Muscle of back (tissue), 11 donors: ENCODE results near the gene KRTAP1-3. TPM values are rescaled to one million over a fixed set of nuclear protein-coding genes. Genes with fewer than 3 reads are reported as not detected.
"Not testable (repeated sequence)": the region's sequence is repeated elsewhere in the genome, so short reads cannot be mapped to it uniquely, and the experiment has no call there.

ENCODE experiments used
- DNase-seq, 3 donors: peaks; one replicate each; pipeline versions ENCODE4 v3.0.0 to v3.0.0-alpha.2; 2013
- polyA plus RNA-seq, 10 donors: library from polyadenylated mRNA; unstranded; fragments of 120-200 nt; gene quantifications; one replicate each; pipeline ENCODE4 v1.2.1, GENCODE V29; 2013; ENCODE audit not compliant: insufficient read length in 10 of 10

The KRTAP1-3 gene
- polyA plus RNA-seq, 10 donors: 0.25 TPM; not detected in 9

DNA sequence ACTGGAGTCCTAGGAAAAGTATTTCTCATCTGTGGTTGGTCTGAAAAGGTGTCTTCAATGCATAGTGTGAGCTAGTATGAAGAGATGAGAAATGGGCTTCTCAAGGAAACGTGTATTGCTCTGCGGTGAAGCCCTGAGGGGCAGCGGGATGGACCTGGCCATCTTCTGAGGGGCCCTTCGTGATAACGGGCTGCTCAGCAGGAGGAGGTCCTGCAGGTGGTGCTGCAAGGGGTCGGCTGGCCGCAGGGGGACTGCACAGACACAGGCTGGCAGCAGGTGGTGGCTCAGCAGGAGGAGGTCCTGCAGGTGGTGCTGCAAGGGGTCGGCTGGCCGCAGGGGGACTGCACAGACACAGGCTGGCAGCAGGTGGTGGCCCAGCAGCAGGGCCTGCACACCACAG, 19.9 kb upstream of the KRTAP1-3 start:
- not testable (repeated sequence) for DNase-seq

DNA sequence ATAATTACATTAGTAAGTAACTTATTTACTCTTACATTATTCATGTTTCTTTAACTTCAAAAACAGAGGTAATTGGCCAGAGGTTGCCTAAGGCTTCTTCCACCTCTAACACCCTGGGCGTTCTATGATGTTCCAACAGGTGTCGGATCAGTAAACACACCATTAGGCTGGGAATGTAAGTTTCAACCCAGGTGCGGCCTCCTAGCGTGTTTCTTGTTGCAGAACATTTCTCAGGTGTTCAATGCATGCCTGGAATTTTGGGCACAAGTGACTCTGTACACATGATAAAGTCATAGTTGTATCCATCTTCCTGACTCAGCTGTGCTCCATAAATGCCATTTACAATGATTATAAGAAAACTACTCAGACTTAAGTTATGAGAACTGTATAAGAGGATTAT, 19.4 kb upstream of the KRTAP1-3 start:
- DNase-seq: no peak

DNA sequence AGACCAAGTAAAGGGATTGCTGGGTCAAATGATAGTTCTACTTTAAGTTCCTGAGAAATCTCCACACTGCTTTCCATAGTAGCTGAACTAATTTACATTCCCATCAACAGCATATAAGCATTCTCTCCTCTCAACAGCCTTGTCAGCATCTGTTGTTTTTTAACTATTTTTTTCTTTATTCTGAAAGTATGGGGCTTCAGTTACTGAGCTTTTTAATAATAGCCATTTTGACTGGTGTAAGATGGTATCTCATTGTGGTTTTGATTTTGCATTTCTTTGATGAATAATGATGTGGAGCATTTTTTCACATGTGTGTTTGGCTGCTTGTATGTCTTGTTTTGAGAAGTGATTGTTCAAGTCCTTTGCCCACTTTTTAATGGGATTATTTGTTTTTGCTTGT, 17.9 kb upstream of the KRTAP1-3 start:
- DNase-seq: peak in 1 of 3 donors; percentile 25

DNA sequence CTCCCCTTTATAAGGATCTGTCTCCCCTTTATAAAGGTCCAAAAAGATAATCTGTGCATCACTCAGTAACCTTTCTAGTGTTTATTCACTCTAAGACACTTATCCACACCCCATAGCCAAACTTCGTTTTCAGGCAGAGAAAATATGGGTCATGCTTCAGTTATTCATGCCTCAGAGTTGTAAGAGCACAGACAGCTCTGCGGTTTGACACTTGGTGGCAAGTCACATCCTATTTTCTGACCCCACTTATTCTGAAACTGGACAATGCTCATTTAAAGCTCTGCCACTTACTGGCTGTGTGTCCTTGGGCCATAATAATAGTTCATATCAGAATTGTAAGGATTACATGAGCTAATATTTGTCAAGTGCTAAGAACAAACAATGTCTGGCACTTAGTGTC, 14.4 kb upstream of the KRTAP1-3 start:
- DNase-seq: no peak

DNA sequence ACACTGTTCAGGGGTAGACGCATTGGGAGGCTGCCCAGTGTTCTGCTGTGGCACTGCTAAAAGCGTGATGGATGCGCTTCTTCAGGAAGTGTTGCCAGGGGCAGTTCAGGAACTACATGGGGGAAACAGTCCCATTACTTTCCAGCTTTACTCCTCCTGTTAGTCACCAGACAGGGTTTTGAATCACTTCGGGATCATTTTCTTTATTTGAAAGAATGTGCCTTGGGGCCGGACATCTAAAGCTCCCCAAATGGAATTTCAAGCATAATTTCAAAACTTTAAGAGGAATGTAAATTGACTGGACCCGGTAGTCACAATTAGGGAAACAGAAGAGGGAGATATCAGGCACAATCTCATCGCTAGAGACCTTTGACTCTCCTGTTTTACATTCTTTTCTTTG, 13.8 kb upstream of the KRTAP1-3 start:
- peak in 1 of 3 donors; percentile 25 for DNase-seq

DNA sequence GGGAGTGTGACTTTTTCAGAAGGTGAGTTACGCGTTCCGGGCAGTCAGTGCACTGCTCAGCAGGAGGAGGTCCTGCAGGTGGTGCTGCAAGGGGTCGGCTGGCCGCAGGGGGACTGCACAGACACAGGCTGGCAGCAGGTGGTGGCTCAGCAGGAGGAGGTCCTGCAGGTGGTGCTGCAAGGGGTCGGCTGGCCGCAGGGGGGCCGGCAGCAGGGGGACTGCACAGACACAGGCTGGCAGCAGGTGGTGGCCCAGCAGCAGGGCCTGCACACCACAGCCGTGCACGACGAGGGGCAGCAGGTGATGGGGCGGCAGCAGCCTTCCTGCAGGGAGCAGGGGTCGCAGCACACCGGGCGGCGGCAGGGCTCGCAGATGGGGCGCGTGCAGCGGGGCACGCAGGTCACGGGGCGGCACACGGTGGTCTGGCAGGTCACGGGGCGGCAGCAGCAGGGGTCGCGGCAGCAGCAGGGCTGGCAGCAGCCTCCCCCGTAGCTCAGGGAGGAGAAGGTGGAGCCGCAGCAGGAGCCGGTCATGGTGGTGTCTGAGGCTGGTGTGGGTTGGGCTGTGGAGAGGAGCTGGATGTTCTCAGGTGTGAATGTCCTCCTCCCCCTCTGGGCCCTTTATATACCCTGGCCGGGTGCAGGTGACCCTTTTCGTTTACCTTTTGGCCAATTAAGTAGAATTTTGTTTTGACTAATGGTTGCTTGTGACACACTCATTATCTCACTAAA, 12.2 kb upstream of the KRTAP1-3 start, which contains the start of gene KRTAP2-1:
Gene KRTAP2-1, minus strand, starts transcription at position 582 of the 731 bp plus-strand sequence. Its CDS starts 49 bp downstream, at position 533.
- DNase-seq: not testable (repeated sequence)

DNA sequence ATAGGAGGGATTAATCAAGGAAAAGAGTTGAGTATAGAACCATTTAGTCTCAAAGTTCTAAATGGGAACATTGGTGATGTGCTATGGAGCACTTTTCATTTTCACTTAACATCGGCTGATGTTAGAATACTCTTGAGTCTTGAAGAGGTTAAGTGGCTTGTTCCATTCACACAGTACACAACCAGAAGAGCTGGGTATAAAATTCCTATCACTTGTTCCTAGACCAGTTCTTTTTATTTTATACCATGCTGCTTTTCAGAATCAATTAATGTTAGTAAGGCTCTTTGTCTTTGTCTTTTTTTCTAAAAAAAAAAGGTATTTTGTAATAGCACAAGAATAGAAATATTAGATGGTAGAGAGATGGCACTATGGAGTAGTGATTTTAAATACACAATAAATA, 8.3 kb upstream of the KRTAP1-3 start:
- DNase-seq: no peak

DNA sequence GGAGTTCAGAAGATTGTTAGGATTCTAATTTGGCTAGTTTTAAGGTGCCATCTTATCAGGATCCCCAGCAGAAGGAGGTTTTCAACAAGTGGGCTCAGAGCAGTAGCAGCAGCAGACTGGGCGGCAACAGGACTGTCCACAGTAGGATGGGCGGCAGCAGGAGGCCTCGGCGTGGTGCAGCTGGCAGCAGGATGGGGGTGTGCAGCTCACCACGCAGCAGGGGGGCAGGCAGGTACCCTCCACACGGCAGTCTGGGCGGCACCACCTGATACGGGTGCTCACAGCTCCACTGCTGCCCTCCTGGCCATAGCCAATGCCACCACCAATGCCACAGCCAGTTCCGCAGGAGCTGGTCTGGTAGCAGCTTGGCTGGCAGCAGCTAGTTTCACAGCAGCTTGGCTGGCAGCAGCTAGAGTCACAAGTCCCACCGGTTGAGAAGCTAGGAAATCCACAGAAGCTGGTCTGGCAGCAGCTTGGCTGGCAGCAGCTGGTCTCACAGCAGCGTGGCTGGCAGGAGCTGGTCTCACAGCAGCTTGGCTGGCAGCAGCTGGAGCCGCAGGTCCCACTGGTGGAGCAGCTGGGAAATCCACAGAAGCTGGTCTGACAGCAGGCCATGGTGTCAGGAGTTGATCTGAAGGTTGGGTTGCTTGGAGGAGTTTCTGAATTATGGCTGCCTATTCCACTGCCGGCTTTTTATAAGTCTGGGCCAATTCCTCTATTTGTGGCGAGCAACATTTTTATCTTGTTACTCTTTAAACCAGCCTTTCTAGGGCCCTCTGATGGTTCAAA, 6.3 kb upstream of the KRTAP1-3 start, which contains the start of gene KRTAP1-1:
Gene KRTAP1-1, minus strand, starts transcription at position 668 of the 789 bp plus-strand sequence. Its CDS starts 53 bp downstream, at position 615.
- DNase-seq: peak in 2 of 3 donors; percentile 11 to 43

DNA sequence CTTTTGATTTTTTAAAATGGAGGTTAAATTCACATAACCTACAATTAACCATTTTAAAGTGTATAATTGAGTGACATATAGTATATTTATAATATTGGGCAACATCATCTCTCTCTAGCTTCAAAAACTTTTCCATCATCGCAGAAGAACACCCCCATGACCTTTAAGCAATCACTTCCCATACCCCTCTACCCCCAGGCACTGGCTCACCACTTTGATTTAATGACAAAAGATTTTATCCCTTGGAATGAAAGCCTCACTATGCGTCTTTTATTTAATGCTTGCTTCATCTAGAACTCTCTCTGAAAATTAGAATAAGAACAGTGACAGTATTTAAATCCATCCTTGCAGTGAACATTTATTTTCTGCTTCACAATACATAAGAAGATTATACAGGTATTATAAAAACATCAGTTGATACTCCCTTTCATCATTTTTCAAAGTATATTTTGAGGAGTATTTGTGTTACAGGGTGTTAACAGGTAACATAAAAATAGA, 3.2 kb upstream of the KRTAP1-3 start:
- no peak for DNase-seq

DNA sequence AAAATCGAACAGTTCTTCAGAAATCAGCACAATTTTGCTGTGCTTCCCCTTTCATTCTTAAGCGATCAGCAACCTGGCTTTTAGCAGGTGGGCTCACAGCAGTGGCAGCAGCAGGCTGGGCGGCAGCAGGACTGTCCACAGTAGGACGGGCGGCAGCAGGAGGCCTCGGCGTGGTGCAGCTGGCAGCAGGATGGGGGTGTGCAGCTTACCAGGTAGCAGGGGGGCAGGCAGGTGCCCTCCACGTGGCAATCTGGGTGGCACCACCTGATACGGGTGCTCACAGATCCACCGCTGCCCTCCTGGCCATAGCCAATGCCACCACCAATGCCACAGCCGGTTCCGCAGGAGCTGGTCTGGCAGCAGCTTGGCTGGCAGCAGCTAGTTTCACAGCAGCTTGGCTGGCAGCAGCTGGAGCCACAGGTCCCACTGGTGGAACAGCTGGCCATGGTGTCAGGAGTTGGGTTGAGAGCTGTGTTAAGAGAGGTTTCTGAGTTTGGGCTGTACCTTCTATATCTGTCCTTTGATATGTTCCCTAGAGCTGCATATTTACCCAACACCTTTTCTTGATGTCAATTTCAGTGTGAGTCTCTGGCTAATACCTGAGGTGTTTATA, 4.9 kb downstream of the KRTAP1-3 start, which contains the start of gene KRTAP1-4:
Gene KRTAP1-4, minus strand, starts transcription at position 563 of the 613 bp plus-strand sequence. Its CDS starts 117 bp downstream, at position 446.
- no peak for DNase-seq

DNA sequence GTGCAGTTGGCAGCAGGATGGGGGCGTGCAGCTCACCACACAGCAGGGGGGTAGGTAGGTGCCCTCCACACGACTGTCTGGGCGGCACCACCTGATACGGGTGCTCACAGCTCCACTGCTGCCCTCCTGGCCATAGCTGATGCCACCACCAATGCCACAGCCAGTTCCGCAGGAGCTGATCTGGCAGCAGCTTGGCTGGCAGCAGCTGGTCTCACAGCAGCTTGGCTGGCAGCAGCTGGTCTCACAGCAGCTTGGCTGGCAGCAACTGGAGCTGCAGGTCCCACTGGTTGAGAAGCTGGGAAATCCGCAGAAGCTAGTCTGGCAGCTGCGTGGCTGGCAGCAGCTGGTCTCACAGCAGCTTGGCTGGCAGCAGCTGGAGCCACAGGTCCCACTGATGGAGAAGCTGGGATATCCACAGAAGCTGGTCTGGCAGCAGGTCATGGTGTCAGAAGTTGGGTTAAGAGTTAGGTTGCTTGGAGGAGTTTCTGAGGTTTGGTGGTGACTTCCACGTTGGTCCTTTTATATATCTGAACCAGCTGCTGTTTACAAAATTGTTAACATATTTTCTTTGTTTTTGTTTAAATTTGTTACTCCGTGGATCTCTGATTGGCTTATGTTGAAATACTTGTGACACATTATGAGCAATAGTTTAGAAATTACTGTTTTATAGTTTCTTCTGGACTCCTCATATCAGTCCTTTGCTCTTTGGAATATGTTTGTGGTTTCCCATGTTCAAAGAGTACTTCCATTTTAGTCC, 7.8 kb downstream of the KRTAP1-3 start, which contains the start of gene KRTAP1-5:
Gene KRTAP1-5, minus strand, starts transcription at position 494 of the 757 bp plus-strand sequence. Its CDS starts 53 bp downstream, at position 441.
- DNase-seq: peak in 1 of 3 donors; percentile 27

DNA sequence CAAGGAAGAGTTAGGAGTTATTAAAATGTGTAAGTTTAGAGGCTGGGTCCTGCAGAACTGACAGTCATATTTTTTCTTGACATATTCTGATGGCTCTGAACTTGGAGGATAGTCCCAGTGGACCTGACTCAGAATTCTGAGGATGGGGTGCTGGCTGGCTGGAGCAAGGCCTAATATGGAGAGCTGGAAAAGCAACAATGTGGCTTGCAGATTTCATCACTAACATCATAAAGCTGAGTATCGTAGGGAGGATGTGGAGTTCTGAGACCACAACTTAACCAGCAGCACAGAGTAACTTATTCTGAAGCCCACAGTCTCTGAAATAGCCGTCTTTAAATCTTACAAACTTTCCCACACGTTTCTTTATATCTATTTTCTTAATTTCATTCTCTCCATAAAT, 10.0 kb downstream of the KRTAP1-3 start:
- no peak for DNase-seq

DNA sequence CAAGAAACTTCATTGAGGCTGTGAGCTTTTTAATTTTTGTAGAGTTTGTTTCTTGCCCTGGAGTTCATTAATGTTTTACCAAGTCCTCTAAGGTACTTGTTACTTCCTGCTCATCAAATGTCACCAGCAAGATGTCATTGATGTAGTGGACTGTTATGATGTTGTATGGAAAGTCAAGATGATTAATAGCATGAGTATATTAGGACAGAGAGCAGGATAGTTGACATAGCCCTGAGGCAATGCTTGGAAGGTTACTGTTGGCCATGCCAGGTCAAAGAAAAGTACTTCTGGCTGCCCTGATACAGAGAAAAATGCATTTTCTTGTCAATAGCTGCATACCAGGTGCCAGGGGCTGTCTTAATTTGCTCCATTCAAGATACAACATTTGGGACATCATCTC, 14.3 kb downstream of the KRTAP1-3 start:
- no peak for DNase-seq

DNA sequence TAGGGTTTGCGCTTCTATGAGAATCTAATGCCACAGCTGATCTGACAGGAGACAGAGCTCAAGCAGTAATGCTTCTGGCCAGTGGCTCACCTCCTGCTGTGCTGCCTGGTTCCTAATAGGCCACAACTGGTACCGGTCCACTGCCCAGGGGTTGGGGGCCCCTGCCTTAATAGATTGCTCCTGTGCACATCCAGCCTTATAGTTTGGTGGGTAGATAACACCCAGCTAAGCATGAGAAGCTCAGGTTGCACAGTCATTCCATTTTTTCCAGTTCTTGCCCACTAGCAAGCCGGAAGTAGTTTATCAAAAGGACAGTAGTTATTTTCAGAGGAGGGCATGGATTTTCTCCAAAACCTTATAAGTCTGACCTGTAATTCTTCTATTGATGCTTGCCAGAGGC, 15.3 kb downstream of the KRTAP1-3 start:
- DNase-seq: no peak

DNA sequence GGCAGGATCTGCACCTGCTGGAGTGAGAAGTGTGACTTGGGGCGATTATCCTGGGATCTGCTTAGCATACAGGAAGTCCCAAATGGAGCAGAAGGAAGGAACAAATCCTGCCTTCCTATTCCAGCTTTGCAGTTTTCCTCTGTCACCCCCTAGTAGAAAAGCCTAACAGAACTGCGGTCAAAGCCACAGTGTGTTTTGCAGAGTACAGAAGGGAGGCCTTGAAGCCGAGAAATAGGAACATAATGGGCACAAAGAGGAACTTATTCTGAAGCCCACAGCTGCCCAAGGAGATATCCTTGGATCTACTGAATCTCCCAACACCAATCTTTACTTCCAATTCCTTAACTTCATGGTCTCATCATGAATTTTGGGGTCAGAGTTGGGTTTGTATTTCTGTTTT, 16.1 kb downstream of the KRTAP1-3 start:
- no peak for DNase-seq

DNA sequence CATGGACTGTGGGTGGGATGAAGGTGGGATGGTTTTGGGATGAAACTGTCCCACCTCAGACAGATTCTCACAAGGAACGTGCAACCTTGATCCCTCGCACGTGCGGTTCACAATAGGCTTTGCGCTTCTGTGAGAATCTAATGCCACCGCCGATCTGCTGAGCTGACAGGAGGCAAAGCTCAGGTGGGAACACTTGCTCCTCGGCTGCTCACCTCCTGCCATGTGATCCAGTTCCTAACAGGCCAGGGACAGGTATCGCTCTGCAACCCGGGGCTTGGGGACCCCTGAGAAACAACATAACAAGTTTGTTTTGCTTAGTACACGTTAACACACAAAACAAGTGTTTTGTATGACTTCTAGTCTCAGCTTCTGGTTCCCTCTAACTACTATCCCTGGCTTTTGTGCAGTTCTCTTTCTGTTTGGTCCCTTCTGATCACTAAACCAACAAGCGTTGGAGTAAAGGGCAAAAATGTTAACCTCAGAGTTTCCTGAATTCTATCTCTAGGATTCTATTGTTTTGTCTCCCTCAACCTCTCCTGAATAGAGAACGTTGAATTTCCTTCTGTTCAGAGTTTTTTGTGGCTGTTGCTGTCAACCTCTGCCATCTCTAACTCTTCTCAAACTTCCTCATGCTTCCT, 18.0 kb downstream of the KRTAP1-3 start:
- no peak for DNase-seq

DNA sequence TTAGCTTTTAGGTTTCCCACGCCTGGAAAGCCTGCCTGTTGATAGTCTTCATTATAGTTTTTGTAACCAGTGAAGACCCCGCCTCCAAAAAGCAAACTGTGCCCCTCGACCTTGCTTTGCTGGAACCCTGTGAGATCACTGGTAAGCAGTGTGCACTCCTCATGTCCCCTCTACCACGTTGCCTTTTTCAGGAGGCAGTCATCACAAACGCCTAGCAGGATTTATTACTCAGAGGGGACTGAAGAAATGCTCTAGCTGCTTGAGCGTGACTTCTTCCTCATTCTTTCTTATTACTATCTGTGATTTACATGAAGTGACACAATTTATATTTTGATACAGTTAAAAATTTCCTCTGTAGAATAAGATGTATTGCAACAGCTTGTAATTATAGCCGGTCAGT, 19.2 kb downstream of the KRTAP1-3 start:
- DNase-seq: no peak

DNA sequence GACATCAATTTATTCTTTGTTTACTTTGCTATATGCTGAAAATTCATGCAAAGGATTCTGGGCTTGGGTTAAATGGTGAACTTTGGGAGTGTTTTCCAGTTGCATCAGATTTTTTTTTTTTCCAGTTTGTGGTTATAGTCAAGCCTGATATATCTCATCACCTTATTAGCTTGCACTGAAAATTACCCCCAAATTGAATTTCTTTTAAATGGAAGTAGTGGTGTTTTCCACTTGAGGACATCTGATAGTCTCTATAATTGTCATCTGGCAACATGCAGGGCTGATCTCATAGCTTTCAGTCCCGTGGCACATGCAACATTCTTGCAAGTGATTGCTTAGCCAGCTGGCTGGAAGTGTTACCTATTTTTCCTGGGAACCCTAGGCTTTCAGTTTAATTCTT, 21.1 kb downstream of the KRTAP1-3 start:
- peak; percentile 37 to 50 (median 43) for DNase-seq

DNA sequence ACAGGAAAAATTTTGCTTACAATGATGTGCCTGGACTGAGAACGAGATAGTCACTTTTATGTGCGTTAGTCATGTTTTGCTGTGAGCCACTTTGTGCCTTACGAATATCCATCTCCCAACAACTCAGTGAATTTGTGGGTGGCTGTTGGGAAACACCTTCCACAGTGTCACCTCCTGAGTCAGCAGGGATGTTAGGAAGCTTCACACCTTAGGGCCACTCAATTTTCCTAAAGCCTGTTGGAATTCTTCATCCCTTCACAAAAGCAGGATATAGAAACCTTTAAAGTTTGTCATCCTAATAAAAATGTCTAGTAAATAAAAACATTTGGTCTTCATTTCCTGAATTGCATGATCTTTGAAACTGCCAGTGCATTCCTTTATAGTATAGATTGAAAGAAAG, 21.5 kb downstream of the KRTAP1-3 start:
- no peak for DNase-seq

DNA sequence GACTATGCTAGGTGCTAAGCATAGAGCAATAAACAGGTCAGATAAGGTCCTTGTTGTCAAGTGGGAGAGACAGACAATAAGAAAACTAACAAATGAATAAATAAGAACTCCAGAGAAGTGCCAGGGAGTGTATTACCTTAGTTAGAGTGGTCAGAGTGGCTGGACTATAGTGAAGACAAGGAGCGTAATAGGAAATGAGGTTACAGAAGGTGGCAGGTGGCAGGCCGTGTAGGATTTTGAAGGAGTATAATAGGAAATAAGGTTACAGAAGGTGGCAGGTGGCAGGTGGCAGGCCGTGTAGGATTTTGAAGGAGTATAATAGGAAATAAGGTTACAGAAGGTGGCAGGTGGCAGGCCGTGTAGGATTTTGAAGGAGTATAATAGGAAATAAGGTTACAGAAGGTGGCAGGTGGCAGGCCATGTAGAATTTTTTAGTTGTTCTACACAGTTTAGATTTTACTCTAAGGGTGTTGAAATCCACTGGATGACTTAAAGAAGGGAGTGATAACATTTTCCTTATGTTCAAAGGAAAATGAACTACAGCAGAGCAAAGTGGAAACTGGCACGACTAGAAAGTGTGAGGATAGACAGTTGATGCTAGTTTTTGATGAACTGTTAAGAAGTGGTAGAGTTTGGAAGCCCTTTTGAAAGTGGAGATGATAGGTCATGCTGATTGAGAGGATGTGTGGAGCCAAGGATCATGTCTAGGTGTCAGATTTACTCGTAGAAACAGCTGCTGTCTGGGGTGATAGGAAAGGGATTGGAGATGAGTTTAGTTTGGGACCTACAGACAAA, 22.2 kb downstream of the KRTAP1-3 start:
- DNase-seq: no peak
